Liver (tissue), 3 donors: ENCODE results near the gene FUNDC2.

Experiments
- FOXA1 ChIP-seq: IDR thresholded peaks from 2 replicates; pipeline ENCODE4 v1.6.1; 2016; ENCODE audit warnings: antibody characterized with exemption
- GABPA ChIP-seq, 2 donors: IDR thresholded peaks in 1 of 2; conservative IDR thresholded peaks in 1 of 2; 2 replicates each; pipeline ENCODE4 v1.6.1; 2016; ENCODE audit warnings: antibody characterized with exemption in 2 of 2, mild to moderate bottlenecking in 1 of 2, moderate library complexity in 1 of 2
- JUND ChIP-seq, 2 donors: IDR thresholded peaks; 2 replicates each; pipeline ENCODE4 v1.6.1; 2016; ENCODE audit warnings: antibody characterized with exemption in 2 of 2
- RAD21 ChIP-seq, 2 donors: IDR thresholded peaks; 2 replicates each; pipeline ENCODE4 v1.6.1; 2016; ENCODE audit warnings: antibody characterized with exemption in 2 of 2, mild to moderate bottlenecking in 2 of 2
- SP1 ChIP-seq: IDR thresholded peaks from 2 replicates; pipeline ENCODE4 v1.6.1; 2018; ENCODE audit warnings: antibody characterized with exemption, mild to moderate bottlenecking
- TAF1 ChIP-seq: conservative IDR thresholded peaks from 2 replicates; pipeline ENCODE4 v1.6.1; 2016; ENCODE audit warnings: antibody characterized with exemption, mild to moderate bottlenecking
- YY1 ChIP-seq: IDR thresholded peaks from 2 replicates; pipeline ENCODE4 v1.6.1; 2016; ENCODE audit warnings: antibody characterized with exemption, mild to moderate bottlenecking
- TF ChIP-seq, protein P1 (sequence below): IDR thresholded peaks from 2 replicates; pipeline ENCODE4 v1.6.1; 2016; ENCODE audit warnings: antibody characterized with exemption
- TF ChIP-seq, protein P2 (sequence below): fragments of 150-350 bp; IDR thresholded peaks from 2 replicates; pipeline ENCODE4 v1.5.1; 2017; ENCODE audit warnings: improper control_type of control experiment, low read depth, low read length; ENCODE audit not compliant: missing input control
- TF ChIP-seq, protein P3 (sequence below): IDR thresholded peaks from 2 replicates; pipeline ENCODE4 v1.6.1; 2016; ENCODE audit warnings: antibody characterized with exemption
- TF ChIP-seq, protein P4 (sequence below): IDR thresholded peaks from 2 replicates; pipeline ENCODE4 v1.6.1; 2016; ENCODE audit warnings: antibody characterized with exemption
- TF ChIP-seq, protein P5 (sequence below): IDR thresholded peaks from 2 replicates; pipeline ENCODE4 v1.6.1; 2016; ENCODE audit warnings: antibody characterized with exemption, mild to moderate bottlenecking
- donor health status: healthy.
- donor health status: healthy.

DNA sequence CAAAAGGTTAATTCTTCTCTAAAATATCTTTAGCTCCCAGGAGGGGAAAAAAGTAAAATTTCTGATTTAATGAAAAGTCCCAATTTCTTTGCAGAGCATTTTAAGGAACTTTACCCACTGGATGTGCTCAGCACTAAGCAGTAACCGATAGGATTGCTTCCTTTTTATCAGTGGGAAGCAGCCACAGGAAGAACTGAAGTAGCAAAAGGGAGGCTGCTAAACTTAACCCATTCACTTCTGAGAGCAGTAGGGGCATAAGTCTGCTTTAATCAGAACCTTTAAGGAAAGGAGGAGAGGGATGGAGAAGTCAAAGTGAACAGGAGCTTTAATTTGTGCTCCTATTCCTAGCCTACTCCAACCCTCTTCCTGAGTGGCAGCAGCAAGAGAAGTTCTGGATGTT is 4.1 kb upstream of the FUNDC2 start, which contains the start of gene F8:
- TF ChIP-seq, protein P1, sequence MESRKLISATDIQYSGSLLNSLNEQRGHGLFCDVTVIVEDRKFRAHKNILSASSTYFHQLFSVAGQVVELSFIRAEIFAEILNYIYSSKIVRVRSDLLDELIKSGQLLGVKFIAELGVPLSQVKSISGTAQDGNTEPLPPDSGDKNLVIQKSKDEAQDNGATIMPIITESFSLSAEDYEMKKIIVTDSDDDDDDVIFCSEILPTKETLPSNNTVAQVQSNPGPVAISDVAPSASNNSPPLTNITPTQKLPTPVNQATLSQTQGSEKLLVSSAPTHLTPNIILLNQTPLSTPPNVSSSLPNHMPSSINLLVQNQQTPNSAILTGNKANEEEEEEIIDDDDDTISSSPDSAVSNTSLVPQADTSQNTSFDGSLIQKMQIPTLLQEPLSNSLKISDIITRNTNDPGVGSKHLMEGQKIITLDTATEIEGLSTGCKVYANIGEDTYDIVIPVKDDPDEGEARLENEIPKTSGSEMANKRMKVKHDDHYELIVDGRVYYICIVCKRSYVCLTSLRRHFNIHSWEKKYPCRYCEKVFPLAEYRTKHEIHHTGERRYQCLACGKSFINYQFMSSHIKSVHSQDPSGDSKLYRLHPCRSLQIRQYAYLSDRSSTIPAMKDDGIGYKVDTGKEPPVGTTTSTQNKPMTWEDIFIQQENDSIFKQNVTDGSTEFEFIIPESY = no peak
- TF ChIP-seq RAD21 (IDR thresholded peaks at IDR 0.05) (no peak), GABPA (IDR thresholded peaks at IDR 0.05 in 1 of 2, conservative IDR thresholded peaks at IDR 0.05 in 1 of 2) (no peak), TAF1 (no peak), FOXA1 (no peak), JUND (IDR thresholded peaks at IDR 0.05) (no peak), YY1 (no peak), SP1 (no peak)
- TF ChIP-seq, protein P2, sequence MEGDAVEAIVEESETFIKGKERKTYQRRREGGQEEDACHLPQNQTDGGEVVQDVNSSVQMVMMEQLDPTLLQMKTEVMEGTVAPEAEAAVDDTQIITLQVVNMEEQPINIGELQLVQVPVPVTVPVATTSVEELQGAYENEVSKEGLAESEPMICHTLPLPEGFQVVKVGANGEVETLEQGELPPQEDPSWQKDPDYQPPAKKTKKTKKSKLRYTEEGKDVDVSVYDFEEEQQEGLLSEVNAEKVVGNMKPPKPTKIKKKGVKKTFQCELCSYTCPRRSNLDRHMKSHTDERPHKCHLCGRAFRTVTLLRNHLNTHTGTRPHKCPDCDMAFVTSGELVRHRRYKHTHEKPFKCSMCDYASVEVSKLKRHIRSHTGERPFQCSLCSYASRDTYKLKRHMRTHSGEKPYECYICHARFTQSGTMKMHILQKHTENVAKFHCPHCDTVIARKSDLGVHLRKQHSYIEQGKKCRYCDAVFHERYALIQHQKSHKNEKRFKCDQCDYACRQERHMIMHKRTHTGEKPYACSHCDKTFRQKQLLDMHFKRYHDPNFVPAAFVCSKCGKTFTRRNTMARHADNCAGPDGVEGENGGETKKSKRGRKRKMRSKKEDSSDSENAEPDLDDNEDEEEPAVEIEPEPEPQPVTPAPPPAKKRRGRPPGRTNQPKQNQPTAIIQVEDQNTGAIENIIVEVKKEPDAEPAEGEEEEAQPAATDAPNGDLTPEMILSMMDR = no peak
- TF ChIP-seq, protein P3, sequence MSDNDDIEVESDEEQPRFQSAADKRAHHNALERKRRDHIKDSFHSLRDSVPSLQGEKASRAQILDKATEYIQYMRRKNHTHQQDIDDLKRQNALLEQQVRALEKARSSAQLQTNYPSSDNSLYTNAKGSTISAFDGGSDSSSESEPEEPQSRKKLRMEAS = no peak
- TF ChIP-seq, protein P4, sequence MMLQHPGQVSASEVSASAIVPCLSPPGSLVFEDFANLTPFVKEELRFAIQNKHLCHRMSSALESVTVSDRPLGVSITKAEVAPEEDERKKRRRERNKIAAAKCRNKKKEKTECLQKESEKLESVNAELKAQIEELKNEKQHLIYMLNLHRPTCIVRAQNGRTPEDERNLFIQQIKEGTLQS = no peak
- TF ChIP-seq, protein P5, sequence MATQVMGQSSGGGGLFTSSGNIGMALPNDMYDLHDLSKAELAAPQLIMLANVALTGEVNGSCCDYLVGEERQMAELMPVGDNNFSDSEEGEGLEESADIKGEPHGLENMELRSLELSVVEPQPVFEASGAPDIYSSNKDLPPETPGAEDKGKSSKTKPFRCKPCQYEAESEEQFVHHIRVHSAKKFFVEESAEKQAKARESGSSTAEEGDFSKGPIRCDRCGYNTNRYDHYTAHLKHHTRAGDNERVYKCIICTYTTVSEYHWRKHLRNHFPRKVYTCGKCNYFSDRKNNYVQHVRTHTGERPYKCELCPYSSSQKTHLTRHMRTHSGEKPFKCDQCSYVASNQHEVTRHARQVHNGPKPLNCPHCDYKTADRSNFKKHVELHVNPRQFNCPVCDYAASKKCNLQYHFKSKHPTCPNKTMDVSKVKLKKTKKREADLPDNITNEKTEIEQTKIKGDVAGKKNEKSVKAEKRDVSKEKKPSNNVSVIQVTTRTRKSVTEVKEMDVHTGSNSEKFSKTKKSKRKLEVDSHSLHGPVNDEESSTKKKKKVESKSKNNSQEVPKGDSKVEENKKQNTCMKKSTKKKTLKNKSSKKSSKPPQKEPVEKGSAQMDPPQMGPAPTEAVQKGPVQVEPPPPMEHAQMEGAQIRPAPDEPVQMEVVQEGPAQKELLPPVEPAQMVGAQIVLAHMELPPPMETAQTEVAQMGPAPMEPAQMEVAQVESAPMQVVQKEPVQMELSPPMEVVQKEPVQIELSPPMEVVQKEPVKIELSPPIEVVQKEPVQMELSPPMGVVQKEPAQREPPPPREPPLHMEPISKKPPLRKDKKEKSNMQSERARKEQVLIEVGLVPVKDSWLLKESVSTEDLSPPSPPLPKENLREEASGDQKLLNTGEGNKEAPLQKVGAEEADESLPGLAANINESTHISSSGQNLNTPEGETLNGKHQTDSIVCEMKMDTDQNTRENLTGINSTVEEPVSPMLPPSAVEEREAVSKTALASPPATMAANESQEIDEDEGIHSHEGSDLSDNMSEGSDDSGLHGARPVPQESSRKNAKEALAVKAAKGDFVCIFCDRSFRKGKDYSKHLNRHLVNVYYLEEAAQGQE = no peak
